ENCODE measurements around the gene GIPR. TPM values are rescaled to one million over a fixed set of nuclear protein-coding genes. Genes with fewer than 3 reads are reported as not detected.
"Not testable (repeated sequence)": the region's sequence is repeated elsewhere in the genome, so short reads cannot be mapped to it uniquely, and the experiment has no call there.

GIPR gene
- total and polyA plus RNA-seq, 10 of the 15 experiments (the other 5 are each of a cell fraction or from before 2014, with no cell fraction given) = 1.7 to 26.3 (median 13.7) TPM

DNA sequence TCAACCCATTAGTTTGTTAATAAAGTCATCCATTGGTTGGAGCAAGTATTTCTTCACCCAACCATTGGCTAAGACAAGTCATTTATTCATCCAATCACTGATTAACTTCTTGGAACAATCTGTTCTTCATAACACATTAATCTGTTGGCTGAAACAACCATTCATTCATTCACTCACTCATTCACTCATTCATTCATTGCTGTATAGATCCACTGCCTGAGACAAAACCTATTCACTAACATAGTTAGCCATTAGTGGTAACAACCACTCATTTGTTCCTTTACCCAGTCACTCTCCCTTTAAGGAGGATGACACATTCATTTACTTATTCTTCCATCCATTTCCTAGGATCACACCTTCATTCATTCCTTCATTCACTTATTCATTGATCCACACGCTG is 44.0 kb upstream of the GIPR start:
- Histone ChIP-seq H3K9me3 (replicated peaks; ENCODE audit: control insufficient read depth, insufficient read depth, low read length) (no peaks in the 10 kb centered on the region), H3K4me1 (ENCODE audit: control insufficient read depth, insufficient read depth, low read length) (no peaks in the 10 kb centered on the region), H4K20me1 (ENCODE audit: control insufficient read depth, insufficient read depth) (no peaks in the 10 kb centered on the region), H3K27me3 (replicated peaks in 1 of 2; ENCODE audit: control insufficient read depth in 2 of 2, insufficient read depth in 2 of 2, low read length in 1 of 2) (no peaks in the 10 kb centered on the region), H3K9ac (ENCODE audit: control insufficient read depth, insufficient read depth, low read length) (no peak overlapping the region), H3K4me2 (ENCODE audit: control insufficient read depth, insufficient read depth) (no peak overlapping the region), H3K27ac (ENCODE audit: control insufficient read depth, insufficient read depth) (no peak overlapping the region), H3K4me3 (no peak overlapping the region), H3K36me3 (ENCODE audit: control insufficient read depth in 2 of 2, insufficient read depth in 2 of 2, low read length in 1 of 2) (peaks cover 14% of the 10 kb centered on the region in 2 experiments), H3K79me2 (ENCODE audit: control insufficient read depth, insufficient read depth, low read length) (no peaks in the 10 kb centered on the region), H2AFZ (ENCODE audit: control insufficient read depth, low read depth, low read length) (no peak overlapping the region)
- CTCF ChIA-PET = no interaction called here
- BruUV-seq (replicated peaks) = TSS peak; percentile 55
- intact Hi-C loops (cut with micrococcal nuclease; ENCODE audit: unreplicated experiment) (no loop called here), in situ Hi-C loops (cut with MboI) (no loop called here)
- FAIRE-seq (no peak), ATAC-seq (no peak), DNase-seq (ENCODE audit: low read depth, low spot score) (no peak)
- SMC1A ChIA-PET (ENCODE audit: uncharacterized antibody, unreplicated experiment) = interaction anchor here (1.4 kb wide), 1 partner anchor 14 kb away, joined by 3 read pairs; no protein-coding TSS in a partner anchor
- RAD21 ChIA-PET (ENCODE audit: unreplicated experiment) = no interaction called here
- POLR2A ChIA-PET = no interaction called here
- TF ChIP-seq ZNF24 (IDR thresholded peaks at IDR 0.05) = peak; percentile 90
- no peak for TF ChIP-seq ATF7 (IDR thresholded peaks at IDR 0.05; ENCODE audit: low read depth)
- WGBS (ENCODE audit: insufficient coverage, insufficient replicate concordance, low lambda C conversion rate, missing lambda C conversion rate) = 100% methylated on average over 1 of the region's 1 CpG

- FAIRE-seq; BruUV-seq (replicated peaks); in situ Hi-C loops (cut with MboI): not testable (repeated sequence)
These were observed 39.8 kb upstream of the GIPR start for GRCh38 chr19:45628219-45628618.

More at GRCh38 chr19:45628219-45628618, 39.8 kb upstream of the GIPR start:
- intact Hi-C loops (cut with micrococcal nuclease; ENCODE audit: unreplicated experiment); H3K4me1 ChIP-seq (ENCODE audit: control insufficient read depth, insufficient read depth, low read length); H3K27ac ChIP-seq (ENCODE audit: control insufficient read depth, insufficient read depth); H3K4me2 ChIP-seq (ENCODE audit: control insufficient read depth, insufficient read depth); H4K20me1 ChIP-seq (ENCODE audit: control insufficient read depth, insufficient read depth); H2AFZ ChIP-seq (ENCODE audit: control insufficient read depth, low read depth, low read length); SMC1A ChIA-PET (ENCODE audit: uncharacterized antibody, unreplicated experiment); H3K27me3 ChIP-seq (replicated peaks in 1 of 2; ENCODE audit: control insufficient read depth in 2 of 2, insufficient read depth in 2 of 2, low read length in 1 of 2); RAD21 ChIA-PET (ENCODE audit: unreplicated experiment); H3K4me3 ChIP-seq; ATAC-seq; H3K79me2 ChIP-seq (ENCODE audit: control insufficient read depth, insufficient read depth, low read length); H3K9me3 ChIP-seq (replicated peaks; ENCODE audit: control insufficient read depth, insufficient read depth, low read length); H3K9ac ChIP-seq (ENCODE audit: control insufficient read depth, insufficient read depth, low read length); DNase-seq (ENCODE audit: low read depth, low spot score): not testable (repeated sequence)
- WGBS (ENCODE audit: insufficient coverage, insufficient replicate concordance, low lambda C conversion rate, missing lambda C conversion rate) = 100% methylated on average over 5 of the region's 7 CpGs
- CTCF ChIA-PET = interaction anchor here (1.3 kb wide), 1 partner anchor 13 kb away, joined by 3 read pairs; no protein-coding TSS in a partner anchor
- H3K36me3 ChIP-seq (ENCODE audit: control insufficient read depth in 2 of 2, insufficient read depth in 2 of 2, low read length in 1 of 2) = peaks cover 6 to 19% of the 10 kb centered on the region in 2 experiments
- POLR2A ChIA-PET = interaction anchor here (0.6 to 1.8 kb wide), 2 partner anchors 12 to 25 kb away, joined by 4 read pairs; no protein-coding TSS in a partner anchor
